Measurements from ENCODE around the gene RPUSD1.

DNA sequence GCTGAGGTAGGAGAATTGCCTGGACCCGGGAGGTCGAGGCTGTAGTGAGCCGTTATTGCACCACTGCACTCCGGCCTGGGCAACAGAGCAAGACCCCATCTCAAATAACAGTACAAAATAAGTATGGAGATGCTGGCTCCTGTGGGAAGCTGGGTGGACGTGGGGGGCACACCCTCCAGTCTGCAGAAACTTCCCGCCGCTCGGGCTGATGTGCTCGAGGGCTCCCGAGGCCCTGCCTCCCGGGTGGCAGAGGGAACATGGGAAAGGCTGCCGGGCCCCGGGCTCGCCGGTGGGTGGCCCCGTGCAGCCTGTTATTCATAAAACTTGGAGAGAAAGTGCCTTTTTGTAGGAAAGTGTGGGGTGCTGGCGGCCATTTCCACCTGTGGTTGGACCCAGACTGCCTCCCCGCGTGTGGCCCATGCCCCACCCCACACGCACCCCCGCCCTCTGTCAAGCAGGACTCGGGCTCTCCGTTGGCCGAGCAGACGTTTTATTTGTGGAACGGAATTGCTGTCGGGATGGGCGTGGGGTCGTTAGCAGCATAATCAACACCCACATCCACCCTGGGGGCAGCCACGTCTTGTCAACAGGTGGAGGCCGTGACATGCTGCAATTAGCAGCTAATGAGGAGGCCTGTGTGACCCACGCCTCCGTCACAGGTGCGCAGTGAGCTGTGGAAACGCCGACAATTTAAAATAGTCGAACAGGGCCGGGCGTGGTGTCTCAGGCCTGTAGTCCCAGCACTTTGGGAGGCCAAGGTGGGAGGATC lies 40.0 kb downstream of the RPUSD1 start:
- TF ChIP-seq EZH2 (IDR thresholded peaks at IDR 0.05) (no peak), POLR2A (IDR thresholded peaks at IDR 0.05; ENCODE audit: borderline replicate concordance, extremely low read depth, insufficient read depth, insufficient read length) (no peak), YY1 (IDR thresholded peaks at IDR 0.05; ENCODE audit: extremely low read depth, insufficient replicate concordance, low read depth, low read length) (no peak)
- TF ChIP-seq, protein P1, sequence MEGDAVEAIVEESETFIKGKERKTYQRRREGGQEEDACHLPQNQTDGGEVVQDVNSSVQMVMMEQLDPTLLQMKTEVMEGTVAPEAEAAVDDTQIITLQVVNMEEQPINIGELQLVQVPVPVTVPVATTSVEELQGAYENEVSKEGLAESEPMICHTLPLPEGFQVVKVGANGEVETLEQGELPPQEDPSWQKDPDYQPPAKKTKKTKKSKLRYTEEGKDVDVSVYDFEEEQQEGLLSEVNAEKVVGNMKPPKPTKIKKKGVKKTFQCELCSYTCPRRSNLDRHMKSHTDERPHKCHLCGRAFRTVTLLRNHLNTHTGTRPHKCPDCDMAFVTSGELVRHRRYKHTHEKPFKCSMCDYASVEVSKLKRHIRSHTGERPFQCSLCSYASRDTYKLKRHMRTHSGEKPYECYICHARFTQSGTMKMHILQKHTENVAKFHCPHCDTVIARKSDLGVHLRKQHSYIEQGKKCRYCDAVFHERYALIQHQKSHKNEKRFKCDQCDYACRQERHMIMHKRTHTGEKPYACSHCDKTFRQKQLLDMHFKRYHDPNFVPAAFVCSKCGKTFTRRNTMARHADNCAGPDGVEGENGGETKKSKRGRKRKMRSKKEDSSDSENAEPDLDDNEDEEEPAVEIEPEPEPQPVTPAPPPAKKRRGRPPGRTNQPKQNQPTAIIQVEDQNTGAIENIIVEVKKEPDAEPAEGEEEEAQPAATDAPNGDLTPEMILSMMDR (IDR thresholded peaks at IDR 0.05 in 2 of 3, conservative IDR thresholded peaks at IDR 0.05 in 1 of 3; ENCODE audit: borderline replicate concordance in 1 of 3, insufficient read depth in 1 of 3, low read depth in 2 of 3, low read length in 2 of 3) = no peak
- TF ChIP-seq, protein P2, sequence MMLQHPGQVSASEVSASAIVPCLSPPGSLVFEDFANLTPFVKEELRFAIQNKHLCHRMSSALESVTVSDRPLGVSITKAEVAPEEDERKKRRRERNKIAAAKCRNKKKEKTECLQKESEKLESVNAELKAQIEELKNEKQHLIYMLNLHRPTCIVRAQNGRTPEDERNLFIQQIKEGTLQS (IDR thresholded peaks at IDR 0.05) = no peak

Measured in HCT116 (cell line).